ENCODE data around the gene PGBD1.

- TF ChIP-seq CTCF (IDR thresholded peaks at IDR 0.05 in 8 of 11, conservative IDR thresholded peaks at IDR 0.05 in 3 of 11) (no peak), POLR2AphosphoS5 (IDR thresholded peaks at IDR 0.05) (no peak)
Observed at GRCh38 chr6:28322661-28323060, 41.3 kb downstream of the PGBD1 start.
